ENCODE results near the gene RPA3. TPM values are rescaled to one million over a fixed set of nuclear protein-coding genes. Genes with fewer than 3 reads are reported as not detected.

The RPA3 gene
- total RNA-seq, 2 donors from 2014 or later = 0.66 to 6.0 TPM

DNA sequence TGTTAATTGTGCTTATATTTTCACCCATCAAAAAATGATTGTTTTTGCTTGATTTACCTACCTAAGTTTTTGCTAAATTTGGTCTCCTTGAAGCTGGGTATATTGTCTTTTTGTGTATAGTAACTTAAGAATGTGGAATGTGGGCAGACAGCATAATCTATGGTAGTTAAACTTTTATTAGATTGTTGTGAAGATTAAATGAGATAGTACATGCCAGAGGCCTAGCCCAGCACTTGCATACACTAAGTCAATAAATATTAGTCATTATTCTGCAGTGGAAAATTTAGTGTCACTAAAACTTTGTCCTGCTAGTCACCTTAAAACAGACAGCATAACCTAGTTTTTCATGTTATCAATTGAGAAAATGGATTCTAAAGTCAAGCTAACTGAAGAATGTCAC, 19.3 kb upstream of the RPA3 start:
- Histone ChIP-seq H3K27ac (no peak overlapping the region), H3K9me3 (no peaks in the 10 kb centered on the region), H3K4me1 (peaks cover 21% of the 10 kb centered on the region), H3K4me3 (no peak overlapping the region), H3K27me3 (no peaks in the 10 kb centered on the region), H3K36me3 (replicated peaks in 1 of 2; ENCODE audit: insufficient read depth in 1 of 2, low read depth in 2 of 2) (no peaks in the 10 kb centered on the region)
- ATAC-seq (no peak), DNase-seq (no peak)
- intact Hi-C loops (cut with DNase I) = no loop called here
- TF ChIP-seq POLR2A (IDR thresholded peaks at IDR 0.05) = no peak
- TF ChIP-seq, protein P1, sequence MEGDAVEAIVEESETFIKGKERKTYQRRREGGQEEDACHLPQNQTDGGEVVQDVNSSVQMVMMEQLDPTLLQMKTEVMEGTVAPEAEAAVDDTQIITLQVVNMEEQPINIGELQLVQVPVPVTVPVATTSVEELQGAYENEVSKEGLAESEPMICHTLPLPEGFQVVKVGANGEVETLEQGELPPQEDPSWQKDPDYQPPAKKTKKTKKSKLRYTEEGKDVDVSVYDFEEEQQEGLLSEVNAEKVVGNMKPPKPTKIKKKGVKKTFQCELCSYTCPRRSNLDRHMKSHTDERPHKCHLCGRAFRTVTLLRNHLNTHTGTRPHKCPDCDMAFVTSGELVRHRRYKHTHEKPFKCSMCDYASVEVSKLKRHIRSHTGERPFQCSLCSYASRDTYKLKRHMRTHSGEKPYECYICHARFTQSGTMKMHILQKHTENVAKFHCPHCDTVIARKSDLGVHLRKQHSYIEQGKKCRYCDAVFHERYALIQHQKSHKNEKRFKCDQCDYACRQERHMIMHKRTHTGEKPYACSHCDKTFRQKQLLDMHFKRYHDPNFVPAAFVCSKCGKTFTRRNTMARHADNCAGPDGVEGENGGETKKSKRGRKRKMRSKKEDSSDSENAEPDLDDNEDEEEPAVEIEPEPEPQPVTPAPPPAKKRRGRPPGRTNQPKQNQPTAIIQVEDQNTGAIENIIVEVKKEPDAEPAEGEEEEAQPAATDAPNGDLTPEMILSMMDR (IDR thresholded peaks at IDR 0.05) = no peak

DNA sequence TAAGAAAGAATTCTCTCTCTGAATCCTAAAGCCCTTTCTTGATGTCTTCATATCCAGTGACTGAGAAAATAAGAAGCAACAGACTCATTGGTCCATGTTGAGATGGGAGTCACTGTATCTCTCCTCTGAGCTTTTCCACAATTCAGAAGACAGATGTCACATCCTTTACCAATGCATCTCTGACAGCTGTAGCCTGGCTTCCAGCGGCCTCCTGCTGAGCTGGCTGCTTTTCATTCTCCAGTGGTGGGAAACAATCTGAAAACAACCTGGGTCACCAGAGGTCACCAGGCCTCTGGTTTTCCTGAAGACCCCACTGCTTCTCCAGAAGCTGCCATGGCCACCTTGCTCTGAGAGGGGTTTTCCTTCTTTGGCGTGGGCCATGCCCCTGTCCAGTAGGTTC, 18.3 kb upstream of the RPA3 start:
- DNase-seq (no peak), ATAC-seq (no peak)
- no peaks in the 10 kb centered on the region for H3K36me3 ChIP-seq (replicated peaks in 1 of 2; ENCODE audit: insufficient read depth in 1 of 2, low read depth in 2 of 2)
- WGBS, 2 donors = 88 to 96% methylated on average over 2 of the region's 2 CpGs
- intact Hi-C loops (cut with DNase I) = no loop called here
- no peaks in the 10 kb centered on the region for H3K27me3 ChIP-seq
- H3K4me1 ChIP-seq = peaks cover 31% of the 10 kb centered on the region
- no peak overlapping the region for H3K4me3 ChIP-seq
- no peaks in the 10 kb centered on the region for H3K9me3 ChIP-seq
- TF ChIP-seq, protein P1 (IDR thresholded peaks at IDR 0.05) = no peak
- TF ChIP-seq POLR2A (IDR thresholded peaks at IDR 0.05) = no peak
- H3K27ac ChIP-seq = no peak overlapping the region

DNA sequence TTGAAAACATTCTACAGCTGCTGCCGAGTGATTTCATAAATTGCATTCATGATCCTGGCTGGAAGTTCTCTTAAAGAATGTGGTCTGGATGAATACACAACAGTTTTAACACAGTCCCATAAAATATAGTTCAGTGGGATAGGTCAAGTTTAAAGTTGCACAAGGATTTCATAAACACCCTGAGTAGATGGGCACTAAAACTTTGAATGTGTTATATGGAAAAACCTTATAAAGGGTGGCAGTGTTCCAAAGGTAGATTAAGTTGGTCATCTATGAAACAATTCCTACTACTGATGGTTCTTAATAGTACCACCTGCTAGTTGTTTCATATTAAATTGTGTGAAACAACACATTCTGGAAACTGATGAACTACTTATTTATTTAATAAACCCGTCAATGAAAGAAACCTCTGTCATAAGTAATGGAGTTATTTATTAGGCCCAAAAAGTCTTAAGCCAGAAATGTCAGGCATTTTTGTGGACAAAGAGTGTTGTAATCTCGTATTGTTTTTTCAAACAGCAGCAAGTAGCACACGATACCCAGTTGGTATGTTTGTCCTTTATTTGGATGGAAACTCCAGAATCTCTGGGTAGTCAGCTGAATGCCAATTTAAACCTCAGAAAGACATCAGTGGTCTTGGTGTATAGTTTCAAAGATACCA, 14.3 kb upstream of the RPA3 start:
- DNase-seq (no peak), ATAC-seq (no peak)
- Histone ChIP-seq H3K36me3 (replicated peaks in 1 of 2; ENCODE audit: insufficient read depth in 1 of 2, low read depth in 2 of 2) (no peaks in the 10 kb centered on the region), H3K27ac (no peak overlapping the region), H3K27me3 (no peaks in the 10 kb centered on the region), H3K9me3 (no peaks in the 10 kb centered on the region), H3K4me1 (peaks cover 26% of the 10 kb centered on the region), H3K4me3 (no peak overlapping the region)
- TF ChIP-seq, protein P1 (IDR thresholded peaks at IDR 0.05) = no peak
- TF ChIP-seq POLR2A (IDR thresholded peaks at IDR 0.05) = no peak
- intact Hi-C loops (cut with DNase I) = no loop called here
- WGBS, 2 donors = 63 to 68% methylated on average over 4 of the region's 4 CpGs

DNA sequence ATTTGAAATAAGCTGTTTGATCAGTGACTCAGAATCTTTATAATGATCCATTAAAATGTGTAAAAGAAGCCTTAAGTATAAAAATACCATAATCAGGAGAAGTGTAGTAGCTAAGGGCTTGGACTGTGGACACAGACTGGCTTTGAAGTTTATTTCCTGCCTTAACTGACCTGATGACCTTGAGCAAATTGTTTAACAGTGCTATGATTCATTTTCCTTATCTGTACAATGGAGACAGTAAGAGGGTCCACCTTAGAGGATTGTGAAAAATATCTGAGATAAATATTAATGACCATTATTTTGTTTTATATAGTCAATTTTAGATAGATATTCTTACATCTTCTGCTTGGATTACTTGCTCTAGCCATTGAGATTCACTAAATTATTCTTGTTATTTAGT, 13.3 kb upstream of the RPA3 start:
- intact Hi-C loops (cut with DNase I) = no loop called here
- no peaks in the 10 kb centered on the region for H3K36me3 ChIP-seq (replicated peaks in 1 of 2; ENCODE audit: insufficient read depth in 1 of 2, low read depth in 2 of 2)
- peaks cover 23% of the 10 kb centered on the region for H3K4me1 ChIP-seq
- H3K27ac ChIP-seq = no peak overlapping the region
- ATAC-seq = no peak
- H3K9me3 ChIP-seq = no peaks in the 10 kb centered on the region
- TF ChIP-seq, protein P1 (IDR thresholded peaks at IDR 0.05) = no peak
- TF ChIP-seq POLR2A (IDR thresholded peaks at IDR 0.05) = no peak
- DNase-seq = no peak
- no peaks in the 10 kb centered on the region for H3K27me3 ChIP-seq
- no peak overlapping the region for H3K4me3 ChIP-seq
